GM12875 (cell line): ENCODE results near the gene EGFLAM.

Experiments
- H3K4me3 ChIP-seq: one replicate; pipeline ENCODE4 v1.5.1; 2011; ENCODE audit warnings: low read depth, low read length, control low read depth
- CTCF ChIP-seq: IDR thresholded peaks from 2 replicates; pipeline ENCODE4 v1.5.1; 2011; ENCODE audit warnings: low read depth, mild to moderate bottlenecking, control low read depth, inconsistent platforms, low read length, moderate library complexity, borderline replicate concordance; ENCODE audit not compliant: insufficient read depth

Gene EGFLAM

GRCh38 chr5:38420691-38421390 is 162.5 kb downstream of the EGFLAM start:
- TF ChIP-seq CTCF, result peak; percentile 72
- no peak overlapping the region for H3K4me3 ChIP-seq

- no peak overlapping the region for H3K4me3 ChIP-seq
- TF ChIP-seq CTCF, result no peak
Measured at GRCh38 chr5:38422622-38423021, 164.3 kb downstream of the EGFLAM start.

GRCh38 chr5:38423276-38424147 is 165.2 kb downstream of the EGFLAM start:
- TF ChIP-seq CTCF, result no peak
- no peak overlapping the region for H3K4me3 ChIP-seq

- TF ChIP-seq CTCF, result no peak
- H3K4me3 ChIP-seq, result no peak overlapping the region
Measured at GRCh38 chr5:38424148-38425060, 166.0 kb downstream of the EGFLAM start.

GRCh38 chr5:38426490-38426889 is 168.1 kb downstream of the EGFLAM start:
- no peak for TF ChIP-seq CTCF
- no peak overlapping the region for H3K4me3 ChIP-seq

- no peak for TF ChIP-seq CTCF
- no peak overlapping the region for H3K4me3 ChIP-seq
Measured at GRCh38 chr5:38426986-38427950, 168.9 kb downstream of the EGFLAM start.
